Measurements from ENCODE around the gene RAD17. TPM values are rescaled to one million over a fixed set of nuclear protein-coding genes. Genes with fewer than 3 reads are reported as not detected.
"Not testable (repeated sequence)": the region's sequence is repeated elsewhere in the genome, so short reads cannot be mapped to it uniquely, and the experiment has no call there.

The RAD17 gene
- total RNA-seq, 2 donors from 2014 or later = 33.2 to 37.4 TPM

DNA sequence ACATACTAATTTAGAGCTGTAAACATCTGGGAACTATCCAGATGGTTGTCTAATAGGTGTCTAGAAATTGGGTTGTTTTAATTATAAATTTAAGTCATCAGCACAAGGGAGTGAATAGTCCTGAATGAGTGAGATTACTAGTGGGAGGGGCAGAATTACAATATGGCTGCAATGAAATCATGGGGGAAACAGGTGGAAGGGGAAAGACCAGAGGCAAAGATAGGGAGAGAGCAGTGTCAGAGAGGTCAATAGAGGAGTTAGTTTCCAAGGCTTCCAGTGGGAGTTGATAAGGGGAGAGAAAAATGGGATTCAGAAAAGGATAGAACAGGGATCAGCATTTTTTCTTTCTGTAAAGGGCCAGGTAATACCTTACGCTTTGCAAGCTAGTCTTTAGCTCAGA is 9.2 kb upstream of the RAD17 start:
- Mint-ChIP-seq H3K4me1 (ENCODE audit: low read depth) (peaks cover 22% of the 10 kb centered on the region), H3K9me3 (no peaks in the 10 kb centered on the region), H3K4me3 (no peak overlapping the region), H3K27me3 (ENCODE audit: low read depth) (no peaks in the 10 kb centered on the region), H3K36me3 (ENCODE audit: insufficient read depth in 2 of 2) (peaks cover 5 to 28% of the 10 kb centered on the region in 2 donors), H3K27ac (peak overlapping the region; percentile 35)
- no peak for DNase-seq
- ATAC-seq (replicated peaks in 1 of 2) = no peak

DNA sequence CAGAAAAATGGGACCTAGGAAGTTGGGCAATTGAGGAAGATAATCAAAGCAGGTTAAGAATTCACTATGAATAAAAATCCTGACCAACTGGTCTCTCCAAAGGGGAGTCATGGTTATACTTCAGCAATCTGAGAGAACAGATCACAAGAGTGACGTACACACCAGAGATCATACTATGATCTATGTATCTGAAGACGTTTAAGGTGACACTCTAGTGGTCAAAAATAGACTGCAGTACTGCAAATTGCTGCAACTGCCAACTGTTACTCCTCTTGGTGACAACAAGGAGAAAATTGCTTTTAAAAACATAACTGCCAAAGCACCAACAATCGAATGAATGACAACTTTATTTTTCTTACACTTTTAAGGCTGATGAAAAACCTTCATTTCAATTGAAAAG is 5.2 kb upstream of the RAD17 start:
- DNase-seq (no peak), ATAC-seq (replicated peaks in 1 of 2) (no peak)
- Mint-ChIP-seq H3K27me3 (ENCODE audit: low read depth) (no peaks in the 10 kb centered on the region), H3K36me3 (ENCODE audit: insufficient read depth in 2 of 2) (peaks cover 14 to 33% of the 10 kb centered on the region in 2 donors), H3K27ac (no peak overlapping the region), H3K4me1 (ENCODE audit: low read depth) (peaks cover 43% of the 10 kb centered on the region), H3K4me3 (no peak overlapping the region), H3K9me3 (no peaks in the 10 kb centered on the region)

DNA sequence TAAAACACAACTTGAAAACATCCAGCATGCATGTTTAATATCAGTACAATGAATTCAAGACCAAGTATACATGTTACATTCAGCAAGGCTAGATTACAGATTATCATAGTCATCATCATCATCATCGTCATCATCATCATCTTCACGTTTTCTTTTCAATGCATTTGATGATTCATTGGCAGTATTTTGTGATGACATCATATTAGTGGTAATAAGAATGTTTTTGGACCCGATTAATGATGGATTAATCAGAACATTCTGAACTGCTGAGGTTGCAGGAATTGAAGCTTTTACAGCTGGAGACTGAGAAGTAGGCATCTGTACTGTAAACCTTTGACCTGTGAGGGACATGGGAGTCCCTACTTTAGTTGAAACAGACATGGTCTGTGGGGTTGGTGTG is 4.8 kb upstream of the RAD17 start:
- no peaks in the 10 kb centered on the region for H3K27me3 Mint-ChIP-seq (ENCODE audit: low read depth)
- peak overlapping the region; percentile 77 for H3K27ac Mint-ChIP-seq

DNA sequence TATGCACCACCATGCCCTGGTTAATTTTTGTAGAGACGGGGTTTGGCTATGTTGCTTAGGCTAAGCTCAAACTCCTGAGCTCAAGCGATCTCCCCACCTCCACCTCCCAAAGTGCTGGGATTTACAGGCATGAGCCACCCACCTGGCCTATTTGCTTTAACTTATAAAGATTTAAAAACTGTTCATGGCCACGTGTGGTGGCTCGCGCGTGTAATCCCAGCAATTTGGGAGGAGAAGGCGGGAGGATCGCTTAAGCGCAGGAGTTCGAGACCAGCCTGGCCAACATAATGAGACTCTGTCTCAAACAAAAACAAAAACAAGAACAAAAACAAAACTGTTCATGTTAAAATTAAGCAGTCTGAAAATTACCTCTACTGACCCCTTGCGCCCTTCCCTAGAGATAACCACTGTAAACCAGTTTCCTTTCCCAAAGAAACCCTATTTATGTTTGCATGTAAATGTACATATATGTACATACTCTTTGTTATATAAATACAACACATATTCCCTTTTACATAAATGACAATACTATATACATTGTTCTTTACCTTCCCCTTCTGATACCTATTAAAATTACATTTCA is 1.8 kb upstream of the RAD17 start:
- Mint-ChIP-seq H3K36me3 (ENCODE audit: insufficient read depth in 2 of 2) (peaks cover 14 to 31% of the 10 kb centered on the region in 2 donors), H3K9me3 (no peaks in the 10 kb centered on the region), H3K4me1 (ENCODE audit: low read depth) (peaks cover 44% of the 10 kb centered on the region), H3K4me3 (peak overlapping the region; percentile 90 to 98), H3K27ac (peak overlapping the region; percentile 99), H3K27me3 (ENCODE audit: low read depth) (no peaks in the 10 kb centered on the region)
- DNase-seq = no peak
- no peak for ATAC-seq (replicated peaks in 1 of 2)

More for the DNA sequence above, 4.8 kb upstream of the RAD17 start:
- Mint-ChIP-seq H3K36me3 (ENCODE audit: insufficient read depth in 2 of 2) (peaks cover 14 to 33% of the 10 kb centered on the region in 2 donors), H3K9me3 (no peaks in the 10 kb centered on the region), H3K4me1 (ENCODE audit: low read depth) (peaks cover 43% of the 10 kb centered on the region), H3K4me3 (peak overlapping the region in 1 of 2 donors; percentile 46)
- DNase-seq = no peak
- ATAC-seq (replicated peaks in 1 of 2) = no peak

DNA sequence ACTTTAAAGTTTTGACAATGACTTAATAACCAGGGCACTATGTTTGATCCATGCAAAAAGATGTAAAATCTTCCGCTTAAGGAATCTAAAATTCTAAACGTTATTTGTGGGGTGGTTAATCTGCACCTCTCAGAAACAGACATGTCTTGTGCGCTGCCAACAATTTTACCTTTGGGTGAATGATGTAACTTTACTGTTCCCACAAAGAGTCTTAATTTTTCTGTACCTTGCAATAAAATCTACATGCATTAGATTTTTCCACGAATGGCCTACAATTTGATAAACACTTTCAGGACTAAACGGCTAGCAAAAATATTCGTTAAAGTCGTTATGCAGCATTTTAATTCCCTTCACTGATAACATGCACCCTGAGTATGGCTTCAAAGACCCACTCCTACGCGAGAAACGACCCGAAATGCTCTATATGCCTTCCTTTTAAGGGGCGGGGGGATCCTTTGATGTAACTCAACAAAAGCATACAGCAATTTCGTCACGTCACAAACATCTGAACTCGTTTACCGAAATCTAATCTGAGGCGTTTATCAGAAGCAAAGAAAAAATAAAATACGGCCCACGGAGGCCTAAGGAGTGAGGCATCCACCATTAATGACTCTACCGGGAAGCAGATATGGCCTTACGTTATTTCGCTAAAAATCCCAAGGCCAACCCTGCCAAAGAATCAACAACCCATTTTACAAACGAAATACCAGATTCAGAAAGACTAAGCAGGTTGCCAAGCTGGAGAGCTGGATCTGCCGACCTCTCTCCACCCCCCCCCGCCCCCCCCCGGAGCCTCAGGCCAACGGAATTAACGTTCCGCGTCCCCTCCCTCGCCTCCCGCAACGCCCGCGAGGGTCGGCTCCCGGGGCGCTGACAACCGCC is 919 bp upstream of the RAD17 start:
- peak overlapping the region; percentile 90 to 98 for H3K4me3 Mint-ChIP-seq
- DNase-seq (peak; percentile 17 to 21), ATAC-seq (replicated peaks in 1 of 2) (peak; percentile 1)

DNA sequence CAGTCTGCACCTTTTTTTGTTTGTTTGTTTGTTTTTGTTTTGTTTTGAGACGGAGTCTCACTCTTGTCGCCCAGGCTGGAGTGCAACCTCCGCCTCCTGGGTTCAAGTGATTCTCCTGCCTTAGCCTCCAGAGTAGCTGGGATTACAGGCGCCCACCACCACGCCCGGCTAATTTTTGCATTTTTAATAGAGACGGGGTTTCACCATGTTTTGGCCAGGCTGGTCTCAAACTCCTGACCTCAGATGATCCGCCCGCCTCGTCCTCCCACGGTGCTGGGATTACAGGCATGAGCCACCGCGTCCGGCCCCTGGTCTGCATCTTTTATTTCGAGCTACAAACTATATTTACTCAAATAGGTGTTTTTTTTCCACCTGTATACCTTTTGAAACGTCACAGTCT is 717 bp downstream of the RAD17 start:
- ATAC-seq (replicated peaks in 1 of 2); H3K27me3 Mint-ChIP-seq (ENCODE audit: low read depth); H3K9me3 Mint-ChIP-seq: not testable (repeated sequence)
- DNase-seq = peak; percentile 20 to 21
- Mint-ChIP-seq H3K36me3 (ENCODE audit: insufficient read depth in 2 of 2) (peaks cover 10 to 19% of the 10 kb centered on the region in 2 donors), H3K27ac (peak overlapping the region; percentile 99), H3K4me3 (peak overlapping the region; percentile 89 to 92), H3K4me1 (ENCODE audit: low read depth) (peaks cover 42% of the 10 kb centered on the region)

More for the DNA sequence above, 919 bp upstream of the RAD17 start:
- H3K27me3 Mint-ChIP-seq (ENCODE audit: low read depth) = no peaks in the 10 kb centered on the region
- peaks cover 14 to 23% of the 10 kb centered on the region in 2 donors for H3K36me3 Mint-ChIP-seq (ENCODE audit: insufficient read depth in 2 of 2)
- H3K27ac Mint-ChIP-seq = peak overlapping the region; percentile 99
- no peaks in the 10 kb centered on the region for H3K9me3 Mint-ChIP-seq
- peaks cover 48% of the 10 kb centered on the region for H3K4me1 Mint-ChIP-seq (ENCODE audit: low read depth)

DNA sequence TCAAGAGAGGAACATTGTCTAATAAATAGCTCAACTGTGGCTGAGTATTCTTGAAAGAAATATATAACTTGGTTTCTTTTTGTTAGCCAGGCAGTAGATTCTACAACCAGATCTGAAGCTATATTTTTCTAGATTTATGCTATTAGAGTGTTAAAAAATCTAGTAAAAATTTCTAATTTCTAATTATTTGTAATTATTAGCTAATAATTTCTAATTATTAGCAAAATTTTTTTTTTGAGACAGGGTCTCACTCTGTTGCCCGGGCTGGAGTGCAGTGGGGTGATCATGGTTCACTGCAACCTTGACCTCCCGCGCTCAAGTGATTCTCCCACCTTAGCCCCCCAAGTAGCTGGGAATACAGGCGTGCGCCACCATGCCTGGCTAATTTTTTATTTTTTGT is 2.8 kb downstream of the RAD17 start:
- peaks cover 4 to 13% of the 10 kb centered on the region in 2 donors for H3K36me3 Mint-ChIP-seq (ENCODE audit: insufficient read depth in 2 of 2)
- no peaks in the 10 kb centered on the region for H3K9me3 Mint-ChIP-seq
- peak overlapping the region in 1 of 2 donors; percentile 13 for H3K4me3 Mint-ChIP-seq
- no peak for DNase-seq
- ATAC-seq (replicated peaks in 1 of 2) = no peak
- H3K4me1 Mint-ChIP-seq (ENCODE audit: low read depth) = peaks cover 25% of the 10 kb centered on the region
- H3K27me3 Mint-ChIP-seq (ENCODE audit: low read depth) = no peaks in the 10 kb centered on the region
- no peak overlapping the region for H3K27ac Mint-ChIP-seq

DNA sequence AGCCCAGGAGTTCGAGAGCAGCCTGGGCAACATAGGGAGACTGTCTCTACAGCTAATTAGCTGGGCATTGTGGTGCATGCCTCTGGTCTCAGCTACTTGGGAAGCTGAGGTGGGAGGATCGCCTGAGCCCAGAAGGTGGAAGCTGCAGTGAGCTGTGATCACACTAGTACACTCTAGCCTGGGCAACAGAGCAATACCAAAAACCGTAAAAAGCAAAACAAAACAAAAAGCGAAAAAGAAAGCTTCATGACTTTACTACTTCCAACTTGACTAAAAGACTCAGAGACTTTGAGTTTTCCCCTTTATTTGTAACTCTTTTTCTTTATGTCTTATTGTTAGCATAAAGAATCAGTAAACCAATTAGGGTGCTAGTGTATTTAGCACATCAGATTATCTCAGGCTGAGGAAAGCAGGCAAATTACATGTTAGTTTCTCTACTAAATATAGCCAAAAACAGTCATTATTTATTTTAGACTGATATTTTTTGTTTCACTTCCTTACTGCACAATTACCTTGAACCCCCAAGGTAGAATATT is 5.4 kb downstream of the RAD17 start:
- H3K27me3 Mint-ChIP-seq (ENCODE audit: low read depth) = no peaks in the 10 kb centered on the region
- no peak overlapping the region for H3K4me3 Mint-ChIP-seq
- H3K27ac Mint-ChIP-seq = peak overlapping the region; percentile 12
- ATAC-seq (replicated peaks in 1 of 2) (no peak), DNase-seq (no peak)
- peaks cover 13% of the 10 kb centered on the region for H3K4me1 Mint-ChIP-seq (ENCODE audit: low read depth)
- H3K9me3 Mint-ChIP-seq = no peaks in the 10 kb centered on the region
- peaks cover 0 to 8% of the 10 kb centered on the region in 2 donors for H3K36me3 Mint-ChIP-seq (ENCODE audit: insufficient read depth in 2 of 2)

DNA sequence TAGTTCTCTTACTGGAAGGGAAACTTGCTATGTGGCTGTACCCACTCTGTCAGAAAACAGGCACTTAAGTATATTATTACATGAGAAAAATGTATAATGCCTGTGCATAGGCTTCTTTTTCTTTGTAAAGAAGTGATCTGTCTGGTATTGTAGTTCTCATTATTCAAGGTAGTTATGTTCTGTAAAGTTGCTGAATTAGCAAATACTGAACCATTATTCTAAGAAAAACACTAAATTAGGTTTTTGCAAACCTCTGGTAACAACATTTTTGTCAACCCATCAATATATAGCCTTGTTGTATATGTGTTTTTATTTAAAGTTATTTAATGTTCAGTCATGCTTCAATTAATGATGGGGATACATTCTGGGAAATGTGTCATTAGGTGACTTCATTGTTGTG is 8.8 kb downstream of the RAD17 start:
- no peaks in the 10 kb centered on the region for H3K27me3 Mint-ChIP-seq (ENCODE audit: low read depth)
- no peak overlapping the region for H3K27ac Mint-ChIP-seq
- no peaks in the 10 kb centered on the region for H3K9me3 Mint-ChIP-seq
- H3K4me1 Mint-ChIP-seq (ENCODE audit: low read depth) = no peaks in the 10 kb centered on the region
- ATAC-seq (replicated peaks in 1 of 2) = no peak
- H3K4me3 Mint-ChIP-seq = no peak overlapping the region
- DNase-seq = no peak
- H3K36me3 Mint-ChIP-seq (ENCODE audit: insufficient read depth in 2 of 2) = peaks cover 0 to 10% of the 10 kb centered on the region in 2 donors

DNA sequence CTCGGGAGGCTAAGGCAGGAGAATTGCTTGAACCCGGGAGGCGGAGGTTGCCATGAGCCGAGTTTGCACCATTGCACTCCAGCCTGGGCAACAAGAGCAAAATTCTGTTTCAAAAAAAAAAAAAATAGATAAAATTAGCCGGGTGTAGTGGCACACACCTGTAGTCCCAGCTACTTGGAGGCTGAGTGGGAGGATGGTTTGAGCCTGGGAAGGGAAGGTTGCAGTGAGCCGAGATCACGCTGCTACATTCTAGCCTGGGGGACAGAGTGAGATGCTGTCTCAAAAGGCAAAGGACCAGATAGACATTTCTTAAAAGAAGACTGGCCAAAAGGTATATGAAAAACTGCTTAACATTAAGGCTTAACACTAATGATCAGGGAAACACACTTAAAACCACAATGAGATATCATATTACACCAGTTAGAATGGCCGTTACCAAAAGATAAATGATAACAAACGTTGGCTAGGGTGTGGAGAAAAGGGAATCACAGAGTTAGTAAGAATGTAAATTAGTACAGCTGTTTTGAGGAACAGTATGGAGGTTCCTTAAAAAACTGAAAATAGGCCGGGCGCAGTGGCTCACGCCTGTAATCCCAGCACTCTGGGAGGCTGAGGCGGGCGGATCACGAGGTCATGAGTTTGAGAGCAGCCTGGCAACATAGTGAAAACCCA is 35.2 kb downstream of the RAD17 start:
- DNase-seq = no peak
- Mint-ChIP-seq H3K36me3 (ENCODE audit: insufficient read depth in 2 of 2) (peaks cover 4 to 26% of the 10 kb centered on the region in 2 donors), H3K27ac (no peak overlapping the region), H3K27me3 (ENCODE audit: low read depth) (no peaks in the 10 kb centered on the region), H3K4me3 (no peak overlapping the region), H3K4me1 (ENCODE audit: low read depth) (no peaks in the 10 kb centered on the region), H3K9me3 (no peaks in the 10 kb centered on the region)
- ATAC-seq (replicated peaks in 1 of 2) = no peak

DNA sequence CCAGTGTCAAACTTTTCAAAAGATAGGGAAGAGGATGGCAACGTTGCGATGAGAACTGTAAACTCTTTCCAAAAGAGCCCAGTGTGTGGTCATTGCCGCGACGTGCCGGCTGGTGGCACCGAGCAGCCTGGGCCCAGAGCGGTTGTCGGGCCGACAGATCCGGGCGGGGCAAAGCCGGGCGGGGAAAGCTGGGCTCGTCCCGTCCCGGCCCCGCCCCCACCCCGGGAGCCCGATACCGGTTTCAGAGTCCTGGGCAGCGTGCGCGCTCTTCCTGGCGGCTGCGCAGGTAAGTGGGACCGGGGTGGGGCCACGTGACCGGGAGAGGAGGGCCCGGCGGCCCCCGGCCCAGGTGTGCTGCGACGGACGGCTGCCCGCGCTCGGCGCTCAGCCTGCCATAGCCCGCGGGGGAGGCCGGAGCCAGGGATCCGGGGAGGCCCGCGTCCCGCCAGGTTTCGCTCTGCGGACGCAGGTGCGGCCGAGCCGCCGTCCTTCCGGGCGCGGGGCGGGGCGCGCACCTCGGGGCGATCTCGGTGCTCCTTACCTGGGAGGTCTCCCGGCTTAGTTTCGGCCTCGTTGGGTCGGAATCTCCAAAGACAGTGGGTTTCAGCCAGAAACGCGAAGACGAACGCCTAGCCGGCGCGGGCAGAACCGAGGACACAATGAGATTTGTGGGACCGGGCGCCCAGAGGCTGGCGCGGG is 45.4 kb downstream of the RAD17 start, which contains the start of gene MARVELD2:
TSS of gene MARVELD2 (plus strand) at position 232 of the 699 bp plus-strand sequence. CDS start 4,270 bp downstream, outside the sequence.
- peaks cover 2 to 9% of the 10 kb centered on the region in 2 donors for H3K36me3 Mint-ChIP-seq (ENCODE audit: insufficient read depth in 2 of 2)
- no peaks in the 10 kb centered on the region for H3K27me3 Mint-ChIP-seq (ENCODE audit: low read depth)
- peak within 1 kb of the TSS; percentile 41 for H3K27ac Mint-ChIP-seq
- peak within 1 kb of the TSS; percentile 70 to 78 for H3K4me3 Mint-ChIP-seq
- ATAC-seq (replicated peaks in 1 of 2) (peak; percentile 89 to 90), DNase-seq (peak; percentile 49 to 51)
- H3K9me3 Mint-ChIP-seq = no peaks in the 10 kb centered on the region
- H3K4me1 Mint-ChIP-seq (ENCODE audit: low read depth) = peaks cover 8% of the 10 kb centered on the region

DNA sequence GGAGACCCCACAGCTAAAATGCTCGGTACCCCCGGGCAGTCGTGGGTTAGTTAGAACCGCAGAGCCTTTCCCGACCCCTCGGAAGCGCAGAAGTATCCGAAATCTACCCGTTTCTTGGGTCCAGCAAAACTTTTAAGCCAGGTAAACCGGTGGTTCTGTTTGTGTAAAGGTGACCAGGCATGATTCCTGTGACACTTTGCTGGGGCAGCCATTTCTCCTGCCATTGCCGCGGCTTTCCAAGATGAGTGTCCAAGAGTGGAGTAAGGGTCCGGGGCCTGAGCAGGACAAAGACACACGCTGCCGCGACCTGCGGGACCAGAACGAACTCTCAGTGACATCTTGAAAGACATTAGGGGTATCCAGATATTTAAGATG is 46.0 kb downstream of the RAD17 start:
- Mint-ChIP-seq H3K27ac (no peak overlapping the region), H3K9me3 (no peaks in the 10 kb centered on the region), H3K27me3 (ENCODE audit: low read depth) (no peaks in the 10 kb centered on the region), H3K36me3 (ENCODE audit: insufficient read depth in 2 of 2) (peaks cover 2 to 9% of the 10 kb centered on the region in 2 donors), H3K4me3 (peak overlapping the region; percentile 52 to 70), H3K4me1 (ENCODE audit: low read depth) (peaks cover 8% of the 10 kb centered on the region)
- DNase-seq (no peak), ATAC-seq (replicated peaks in 1 of 2) (no peak)
